ENCODE data around the gene FAF2. TPM values are rescaled to one million over a fixed set of nuclear protein-coding genes. Genes with fewer than 3 reads are reported as not detected.

FAF2 gene
- total and polyA plus RNA-seq, 10 of the 15 experiments (the other 5 are each of a cell fraction or from before 2014, with no cell fraction given): 19.0 to 45.1 (median 35.6) TPM

DNA sequence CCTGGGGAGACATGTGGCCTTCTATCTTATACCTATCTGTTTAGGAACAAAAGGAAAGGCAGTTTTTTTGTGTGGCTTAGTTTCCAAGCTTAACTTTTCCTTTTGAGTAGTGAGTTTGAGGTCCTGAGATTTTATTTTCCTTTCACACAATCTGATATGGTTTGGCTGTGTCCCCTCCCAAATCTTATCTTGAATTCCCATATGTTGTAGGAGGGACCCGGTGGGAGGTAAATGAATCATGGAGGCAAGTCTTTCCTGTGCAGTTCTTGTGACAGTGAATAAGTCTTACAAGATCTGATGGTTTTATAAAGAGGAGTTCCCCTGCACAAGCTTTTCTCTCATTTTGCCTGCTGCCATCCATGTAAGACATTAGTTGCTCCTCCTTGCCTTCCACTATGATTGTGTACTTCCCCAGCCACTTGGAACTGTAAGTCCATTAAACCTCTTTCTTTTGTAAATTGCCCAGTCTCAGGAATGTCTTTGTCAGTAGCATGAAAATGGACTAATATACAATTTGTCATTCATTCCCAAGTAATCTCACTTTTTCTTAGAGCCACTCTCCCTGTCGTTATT lies 27.1 kb upstream of the FAF2 start (continued):
- TF ChIP-seq, protein P1, sequence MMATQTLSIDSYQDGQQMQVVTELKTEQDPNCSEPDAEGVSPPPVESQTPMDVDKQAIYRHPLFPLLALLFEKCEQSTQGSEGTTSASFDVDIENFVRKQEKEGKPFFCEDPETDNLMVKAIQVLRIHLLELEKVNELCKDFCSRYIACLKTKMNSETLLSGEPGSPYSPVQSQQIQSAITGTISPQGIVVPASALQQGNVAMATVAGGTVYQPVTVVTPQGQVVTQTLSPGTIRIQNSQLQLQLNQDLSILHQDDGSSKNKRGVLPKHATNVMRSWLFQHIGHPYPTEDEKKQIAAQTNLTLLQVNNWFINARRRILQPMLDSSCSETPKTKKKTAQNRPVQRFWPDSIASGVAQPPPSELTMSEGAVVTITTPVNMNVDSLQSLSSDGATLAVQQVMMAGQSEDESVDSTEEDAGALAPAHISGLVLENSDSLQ (IDR thresholded peaks at IDR 0.05): no peak
- TF ChIP-seq SUPT20H (IDR thresholded peaks at IDR 0.05; ENCODE audit: borderline replicate concordance, control insufficient read depth, low read depth, low read length) (no peak), MYC (IDR thresholded peaks at IDR 0.05; ENCODE audit: insufficient read depth, insufficient read length, insufficient replicate concordance, low read length, severe bottlenecking) (no peak)

DNA sequence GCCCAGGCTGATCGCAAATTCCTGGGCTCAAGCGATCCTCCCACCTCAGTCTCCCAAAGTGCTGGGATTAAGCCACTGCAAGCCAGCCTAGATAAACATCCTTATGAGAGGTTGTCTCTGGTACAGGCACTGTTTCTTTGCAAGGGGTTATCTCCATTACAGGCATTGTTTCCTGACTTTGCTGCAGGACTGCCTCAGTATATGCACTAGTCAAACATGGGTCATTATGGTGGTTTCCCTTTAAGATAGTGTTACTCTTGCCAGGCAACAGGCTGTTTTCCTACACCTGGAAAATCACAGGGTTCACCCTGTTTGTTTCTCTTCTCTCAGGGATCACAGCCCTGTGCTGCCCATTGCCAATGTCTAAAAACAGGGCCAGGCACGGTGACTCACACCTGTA lies 24.0 kb upstream of the FAF2 start:
- no peaks in the 10 kb centered on the region; the same call in 2 of the 3 replicates for H3K9me3 ChIP-seq (replicated peaks; ENCODE audit: control insufficient read depth, insufficient read depth, low read length)
- 49% methylated on average over 3 of the region's 3 CpGs for WGBS (ENCODE audit: insufficient coverage, insufficient replicate concordance, low lambda C conversion rate, missing lambda C conversion rate)
- H3K9ac ChIP-seq (ENCODE audit: control insufficient read depth, insufficient read depth, low read length): no peak overlapping the region
- H3K4me1 ChIP-seq (ENCODE audit: control insufficient read depth, insufficient read depth, low read length): no peaks in the 10 kb centered on the region
- no peaks in the 10 kb centered on the region for H4K20me1 ChIP-seq (ENCODE audit: control insufficient read depth, insufficient read depth)
- BruUV-seq (replicated peaks): no TSS peak
- no peaks in the 10 kb centered on the region for H3K79me2 ChIP-seq (ENCODE audit: control insufficient read depth, insufficient read depth, low read length)
- ChIA-PET RAD21 (ENCODE audit: unreplicated experiment) (no interaction called here), SMC1A (ENCODE audit: uncharacterized antibody, unreplicated experiment) (interaction anchor here (0.7 kb wide), 1 partner anchor 72 kb away, joined by 3 read pairs; no protein-coding TSS in a partner anchor), CTCF (interaction anchor here (1.5 kb wide), 1 partner anchor 24 kb away, joined by 4 read pairs; the partner anchor contains the start of gene FAF2), POLR2A (no interaction called here)
- in situ Hi-C loops (cut with MboI): no loop called here
- H2AFZ ChIP-seq (ENCODE audit: control insufficient read depth, low read depth, low read length): no peak overlapping the region
- DNase-seq (ENCODE audit: low read depth, low spot score) (no peak), ATAC-seq (no peak), FAIRE-seq (no peak)
- no peak overlapping the region for H3K4me2 ChIP-seq (ENCODE audit: control insufficient read depth, insufficient read depth)
- no peak overlapping the region for H3K4me3 ChIP-seq
- TF ChIP-seq, protein P2, sequence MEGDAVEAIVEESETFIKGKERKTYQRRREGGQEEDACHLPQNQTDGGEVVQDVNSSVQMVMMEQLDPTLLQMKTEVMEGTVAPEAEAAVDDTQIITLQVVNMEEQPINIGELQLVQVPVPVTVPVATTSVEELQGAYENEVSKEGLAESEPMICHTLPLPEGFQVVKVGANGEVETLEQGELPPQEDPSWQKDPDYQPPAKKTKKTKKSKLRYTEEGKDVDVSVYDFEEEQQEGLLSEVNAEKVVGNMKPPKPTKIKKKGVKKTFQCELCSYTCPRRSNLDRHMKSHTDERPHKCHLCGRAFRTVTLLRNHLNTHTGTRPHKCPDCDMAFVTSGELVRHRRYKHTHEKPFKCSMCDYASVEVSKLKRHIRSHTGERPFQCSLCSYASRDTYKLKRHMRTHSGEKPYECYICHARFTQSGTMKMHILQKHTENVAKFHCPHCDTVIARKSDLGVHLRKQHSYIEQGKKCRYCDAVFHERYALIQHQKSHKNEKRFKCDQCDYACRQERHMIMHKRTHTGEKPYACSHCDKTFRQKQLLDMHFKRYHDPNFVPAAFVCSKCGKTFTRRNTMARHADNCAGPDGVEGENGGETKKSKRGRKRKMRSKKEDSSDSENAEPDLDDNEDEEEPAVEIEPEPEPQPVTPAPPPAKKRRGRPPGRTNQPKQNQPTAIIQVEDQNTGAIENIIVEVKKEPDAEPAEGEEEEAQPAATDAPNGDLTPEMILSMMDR (IDR thresholded peaks at IDR 0.05 in 2 of 3, conservative IDR thresholded peaks at IDR 0.05 in 1 of 3; ENCODE audit: control insufficient read depth in 2 of 3, extremely low read depth in 1 of 3, insufficient read depth in 1 of 3, low read depth in 3 of 3, low read length in 3 of 3): no peak
- TF ChIP-seq IRF4 (IDR thresholded peaks at IDR 0.05; ENCODE audit: low read depth, low read length) (no peak), CREM (IDR thresholded peaks at IDR 0.05; ENCODE audit: low read depth) (no peak), ETV6 (conservative IDR thresholded peaks at IDR 0.05 in 1 of 2, IDR thresholded peaks at IDR 0.05 in 1 of 2; ENCODE audit: borderline replicate concordance in 1 of 2, low read depth in 1 of 2) (no peak)
- TF ChIP-seq, protein P3, sequence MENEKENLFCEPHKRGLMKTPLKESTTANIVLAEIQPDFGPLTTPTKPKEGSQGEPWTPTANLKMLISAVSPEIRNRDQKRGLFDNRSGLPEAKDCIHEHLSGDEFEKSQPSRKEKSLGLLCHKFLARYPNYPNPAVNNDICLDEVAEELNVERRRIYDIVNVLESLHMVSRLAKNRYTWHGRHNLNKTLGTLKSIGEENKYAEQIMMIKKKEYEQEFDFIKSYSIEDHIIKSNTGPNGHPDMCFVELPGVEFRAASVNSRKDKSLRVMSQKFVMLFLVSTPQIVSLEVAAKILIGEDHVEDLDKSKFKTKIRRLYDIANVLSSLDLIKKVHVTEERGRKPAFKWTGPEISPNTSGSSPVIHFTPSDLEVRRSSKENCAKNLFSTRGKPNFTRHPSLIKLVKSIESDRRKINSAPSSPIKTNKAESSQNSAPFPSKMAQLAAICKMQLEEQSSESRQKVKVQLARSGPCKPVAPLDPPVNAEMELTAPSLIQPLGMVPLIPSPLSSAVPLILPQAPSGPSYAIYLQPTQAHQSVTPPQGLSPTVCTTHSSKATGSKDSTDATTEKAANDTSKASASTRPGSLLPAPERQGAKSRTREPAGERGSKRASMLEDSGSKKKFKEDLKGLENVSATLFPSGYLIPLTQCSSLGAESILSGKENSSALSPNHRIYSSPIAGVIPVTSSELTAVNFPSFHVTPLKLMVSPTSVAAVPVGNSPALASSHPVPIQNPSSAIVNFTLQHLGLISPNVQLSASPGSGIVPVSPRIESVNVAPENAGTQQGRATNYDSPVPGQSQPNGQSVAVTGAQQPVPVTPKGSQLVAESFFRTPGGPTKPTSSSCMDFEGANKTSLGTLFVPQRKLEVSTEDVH (IDR thresholded peaks at IDR 0.05; ENCODE audit: low read depth, partially characterized antibody): no peak
- TF ChIP-seq, protein P4, sequence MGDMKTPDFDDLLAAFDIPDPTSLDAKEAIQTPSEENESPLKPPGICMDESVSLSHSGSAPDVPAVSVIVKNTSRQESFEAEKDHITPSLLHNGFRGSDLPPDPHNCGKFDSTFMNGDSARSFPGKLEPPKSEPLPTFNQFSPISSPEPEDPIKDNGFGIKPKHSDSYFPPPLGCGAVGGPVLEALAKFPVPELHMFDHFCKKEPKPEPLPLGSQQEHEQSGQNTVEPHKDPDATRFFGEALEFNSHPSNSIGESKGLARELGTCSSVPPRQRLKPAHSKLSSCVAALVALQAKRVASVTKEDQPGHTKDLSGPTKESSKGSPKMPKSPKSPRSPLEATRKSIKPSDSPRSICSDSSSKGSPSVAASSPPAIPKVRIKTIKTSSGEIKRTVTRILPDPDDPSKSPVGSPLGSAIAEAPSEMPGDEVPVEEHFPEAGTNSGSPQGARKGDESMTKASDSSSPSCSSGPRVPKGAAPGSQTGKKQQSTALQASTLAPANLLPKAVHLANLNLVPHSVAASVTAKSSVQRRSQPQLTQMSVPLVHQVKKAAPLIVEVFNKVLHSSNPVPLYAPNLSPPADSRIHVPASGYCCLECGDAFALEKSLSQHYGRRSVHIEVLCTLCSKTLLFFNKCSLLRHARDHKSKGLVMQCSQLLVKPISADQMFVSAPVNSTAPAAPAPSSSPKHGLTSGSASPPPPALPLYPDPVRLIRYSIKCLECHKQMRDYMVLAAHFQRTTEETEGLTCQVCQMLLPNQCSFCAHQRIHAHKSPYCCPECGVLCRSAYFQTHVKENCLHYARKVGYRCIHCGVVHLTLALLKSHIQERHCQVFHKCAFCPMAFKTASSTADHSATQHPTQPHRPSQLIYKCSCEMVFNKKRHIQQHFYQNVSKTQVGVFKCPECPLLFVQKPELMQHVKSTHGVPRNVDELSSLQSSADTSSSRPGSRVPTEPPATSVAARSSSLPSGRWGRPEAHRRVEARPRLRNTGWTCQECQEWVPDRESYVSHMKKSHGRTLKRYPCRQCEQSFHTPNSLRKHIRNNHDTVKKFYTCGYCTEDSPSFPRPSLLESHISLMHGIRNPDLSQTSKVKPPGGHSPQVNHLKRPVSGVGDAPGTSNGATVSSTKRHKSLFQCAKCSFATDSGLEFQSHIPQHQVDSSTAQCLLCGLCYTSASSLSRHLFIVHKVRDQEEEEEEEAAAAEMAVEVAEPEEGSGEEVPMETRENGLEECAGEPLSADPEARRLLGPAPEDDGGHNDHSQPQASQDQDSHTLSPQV (IDR thresholded peaks at IDR 0.05): no peak
- no peaks in the 10 kb centered on the region for H3K27me3 ChIP-seq (replicated peaks in 1 of 2; ENCODE audit: control insufficient read depth in 2 of 2, insufficient read depth in 2 of 2, low read length in 1 of 2)
- H3K27ac ChIP-seq (ENCODE audit: control insufficient read depth, insufficient read depth): no peak overlapping the region
- no peaks in the 10 kb centered on the region for H3K36me3 ChIP-seq (ENCODE audit: control insufficient read depth in 2 of 2, insufficient read depth in 2 of 2, low read length in 1 of 2)
- intact Hi-C loops (cut with micrococcal nuclease; ENCODE audit: unreplicated experiment): no loop called here

Measured in GM12878 (cell line).